ENCODE data around the gene NRXN3.

NRXN3 gene

DNA sequence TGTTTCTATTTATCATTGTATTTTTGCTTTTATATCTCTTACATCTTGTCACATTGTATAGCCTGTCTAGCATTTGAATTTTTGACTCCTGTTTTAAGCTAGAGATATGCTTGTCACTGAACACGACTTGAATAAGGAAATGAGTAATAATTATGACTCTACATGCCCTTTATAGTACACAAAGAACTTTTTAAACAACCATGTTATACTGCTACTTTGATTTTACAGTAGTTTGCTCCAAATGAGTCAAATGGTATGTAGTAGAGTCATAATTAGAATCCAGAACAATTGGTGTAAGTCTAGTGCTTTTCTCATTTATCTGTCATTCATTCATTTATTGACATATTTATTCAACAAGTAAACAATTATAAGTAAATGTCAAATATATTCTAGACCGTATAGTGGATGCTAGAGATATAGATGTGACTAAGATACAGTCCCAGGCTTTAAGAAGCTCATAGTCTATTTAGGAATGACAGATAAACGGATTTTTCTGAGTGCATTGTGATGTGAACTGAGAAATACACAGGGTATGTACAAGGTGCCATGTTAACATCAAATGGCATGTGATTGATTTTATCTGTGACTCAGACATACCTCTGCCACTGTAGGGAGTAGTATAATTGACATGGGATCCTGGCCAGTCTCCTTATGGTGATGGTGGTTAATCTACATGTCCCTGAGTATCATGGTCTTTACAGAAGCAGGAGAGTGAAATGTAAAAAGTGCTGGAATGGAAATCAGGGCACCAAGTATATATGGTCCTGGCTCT lies 1241.4 kb downstream of the NRXN3 start:
- Mint-ChIP-seq H3K4me3 (no peak overlapping the region), H3K4me1 (peaks cover 10% of the 10 kb centered on the region), H3K27me3 (ENCODE audit: low read depth) (no peaks in the 10 kb centered on the region), H3K9me3 (no peaks in the 10 kb centered on the region), H3K36me3 (ENCODE audit: low read depth) (no peaks in the 10 kb centered on the region), H3K27ac (no peak overlapping the region)
- TF ChIP-seq, protein P1, sequence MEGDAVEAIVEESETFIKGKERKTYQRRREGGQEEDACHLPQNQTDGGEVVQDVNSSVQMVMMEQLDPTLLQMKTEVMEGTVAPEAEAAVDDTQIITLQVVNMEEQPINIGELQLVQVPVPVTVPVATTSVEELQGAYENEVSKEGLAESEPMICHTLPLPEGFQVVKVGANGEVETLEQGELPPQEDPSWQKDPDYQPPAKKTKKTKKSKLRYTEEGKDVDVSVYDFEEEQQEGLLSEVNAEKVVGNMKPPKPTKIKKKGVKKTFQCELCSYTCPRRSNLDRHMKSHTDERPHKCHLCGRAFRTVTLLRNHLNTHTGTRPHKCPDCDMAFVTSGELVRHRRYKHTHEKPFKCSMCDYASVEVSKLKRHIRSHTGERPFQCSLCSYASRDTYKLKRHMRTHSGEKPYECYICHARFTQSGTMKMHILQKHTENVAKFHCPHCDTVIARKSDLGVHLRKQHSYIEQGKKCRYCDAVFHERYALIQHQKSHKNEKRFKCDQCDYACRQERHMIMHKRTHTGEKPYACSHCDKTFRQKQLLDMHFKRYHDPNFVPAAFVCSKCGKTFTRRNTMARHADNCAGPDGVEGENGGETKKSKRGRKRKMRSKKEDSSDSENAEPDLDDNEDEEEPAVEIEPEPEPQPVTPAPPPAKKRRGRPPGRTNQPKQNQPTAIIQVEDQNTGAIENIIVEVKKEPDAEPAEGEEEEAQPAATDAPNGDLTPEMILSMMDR (IDR thresholded peaks at IDR 0.05; ENCODE audit: unreplicated experiment in 3 of 3) = no peak

DNA sequence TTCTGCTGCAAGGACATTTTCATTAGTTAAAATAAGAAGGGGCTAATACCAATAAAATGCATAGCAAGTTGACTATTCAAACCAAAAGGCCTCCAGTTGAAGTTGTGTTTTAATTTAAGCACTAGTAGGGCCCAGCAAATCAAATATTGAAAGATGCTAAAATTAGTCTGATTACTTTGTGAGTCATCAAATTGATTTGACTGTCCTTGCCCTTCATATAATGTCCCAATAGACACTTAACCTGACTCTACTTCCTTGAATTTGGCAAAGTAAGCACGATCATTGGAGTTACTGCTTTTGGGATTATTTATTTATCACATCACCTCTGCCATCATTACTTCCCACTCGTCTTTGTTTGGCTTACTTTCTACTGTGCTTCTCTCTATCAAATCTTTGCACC lies 1242.6 kb downstream of the NRXN3 start:
- Mint-ChIP-seq H3K27ac (no peak overlapping the region), H3K36me3 (ENCODE audit: low read depth) (no peaks in the 10 kb centered on the region), H3K9me3 (no peaks in the 10 kb centered on the region), H3K27me3 (ENCODE audit: low read depth) (no peaks in the 10 kb centered on the region), H3K4me3 (no peak overlapping the region), H3K4me1 (peaks cover 5% of the 10 kb centered on the region)
- TF ChIP-seq, protein P1 (IDR thresholded peaks at IDR 0.05; ENCODE audit: unreplicated experiment in 3 of 3) = no peak

DNA sequence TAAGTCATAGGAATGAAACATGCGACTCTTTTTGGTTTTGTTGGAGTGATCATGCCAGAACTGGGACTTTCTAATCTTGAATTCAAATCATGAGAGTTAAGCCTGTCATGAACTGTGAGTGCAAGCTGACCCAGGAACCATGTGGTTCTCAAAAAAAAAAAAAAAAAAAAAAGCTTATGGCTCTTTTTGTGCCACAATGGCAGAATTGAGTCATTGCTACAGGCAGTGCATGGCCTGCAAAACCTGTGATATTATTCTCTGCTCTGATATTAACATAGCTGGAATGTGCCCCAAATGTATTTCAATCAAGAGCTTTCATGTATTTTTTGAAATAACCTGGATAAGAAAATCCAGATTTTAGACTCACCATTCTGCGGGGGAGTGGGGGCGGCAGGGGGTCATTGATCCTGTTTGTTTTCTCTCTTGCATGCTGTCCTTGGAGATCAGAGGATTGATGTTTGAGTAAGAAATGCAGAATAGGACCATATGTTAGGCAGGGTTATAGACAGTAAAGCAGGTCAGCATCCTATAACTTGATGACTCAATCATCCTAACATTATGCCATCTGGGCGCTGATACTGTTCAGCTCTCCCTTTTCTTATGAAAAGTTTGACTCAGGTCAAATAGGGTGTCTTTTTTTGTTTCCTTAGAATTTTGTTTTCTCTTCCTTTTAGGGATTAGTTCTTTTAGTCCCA lies 1243.7 kb downstream of the NRXN3 start:
- H3K4me1 Mint-ChIP-seq = peaks cover 6% of the 10 kb centered on the region
- no peaks in the 10 kb centered on the region for H3K9me3 Mint-ChIP-seq
- H3K27ac Mint-ChIP-seq = no peak overlapping the region
- no peaks in the 10 kb centered on the region for H3K27me3 Mint-ChIP-seq (ENCODE audit: low read depth)
- no peaks in the 10 kb centered on the region for H3K36me3 Mint-ChIP-seq (ENCODE audit: low read depth)
- H3K4me3 Mint-ChIP-seq = no peak overlapping the region
- TF ChIP-seq, protein P1 (IDR thresholded peaks at IDR 0.05; ENCODE audit: unreplicated experiment in 3 of 3) = no peak

DNA sequence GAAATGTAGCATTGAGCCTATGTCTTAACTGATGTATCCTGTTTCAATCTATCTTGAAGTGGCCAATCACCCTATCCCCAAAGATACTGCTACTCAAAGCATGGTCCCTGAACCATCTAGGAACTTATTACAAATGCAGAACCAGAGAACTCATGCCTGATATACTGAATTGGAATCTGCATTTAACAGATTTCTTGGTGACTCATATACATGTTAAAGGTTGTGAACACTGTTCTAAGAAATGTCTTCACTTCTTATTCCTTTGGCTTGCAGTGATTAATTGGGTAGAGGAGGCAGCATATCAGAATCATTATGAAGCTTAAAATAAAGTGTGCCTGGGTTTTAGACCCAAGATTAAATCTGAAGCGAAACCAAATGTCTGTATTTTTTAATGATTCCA lies 1245.6 kb downstream of the NRXN3 start:
- no peak overlapping the region for H3K4me3 Mint-ChIP-seq
- H3K9me3 Mint-ChIP-seq = no peaks in the 10 kb centered on the region
- H3K27ac Mint-ChIP-seq = no peak overlapping the region
- TF ChIP-seq, protein P1 (IDR thresholded peaks at IDR 0.05; ENCODE audit: unreplicated experiment in 3 of 3) = no peak
- no peaks in the 10 kb centered on the region for H3K36me3 Mint-ChIP-seq (ENCODE audit: low read depth)
- H3K4me1 Mint-ChIP-seq = peaks cover 9% of the 10 kb centered on the region
- H3K27me3 Mint-ChIP-seq (ENCODE audit: low read depth) = no peaks in the 10 kb centered on the region

DNA sequence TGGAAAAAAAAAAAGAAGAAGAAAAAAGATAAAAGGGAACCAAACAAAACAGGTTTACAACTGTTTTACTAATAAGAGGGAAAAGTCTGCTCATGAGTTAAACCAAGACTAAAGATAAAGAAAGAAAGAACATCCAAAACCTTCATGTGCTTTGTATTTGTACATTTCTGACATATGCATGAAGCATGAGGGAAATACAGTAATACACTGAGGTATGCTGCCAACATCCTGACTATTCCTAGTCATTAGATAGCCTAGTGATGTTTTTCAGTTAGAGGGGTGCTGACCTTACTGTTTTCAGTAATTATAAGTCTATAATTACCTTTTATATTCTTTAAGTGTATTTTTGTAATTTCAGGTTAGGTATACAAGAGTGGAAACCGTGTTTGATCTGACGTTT lies 1247.8 kb downstream of the NRXN3 start:
- Mint-ChIP-seq H3K36me3 (ENCODE audit: low read depth) (no peaks in the 10 kb centered on the region), H3K4me1 (peaks cover 9% of the 10 kb centered on the region), H3K27ac (no peak overlapping the region), H3K27me3 (ENCODE audit: low read depth) (no peaks in the 10 kb centered on the region), H3K4me3 (no peak overlapping the region), H3K9me3 (no peaks in the 10 kb centered on the region)
- TF ChIP-seq, protein P1 (IDR thresholded peaks at IDR 0.05; ENCODE audit: unreplicated experiment in 3 of 3) = no peak
